ENCODE measurements around the gene CFAP73. TPM values are rescaled to one million over a fixed set of nuclear protein-coding genes. Genes with fewer than 3 reads are reported as not detected.
"Not testable (repeated sequence)": the region's sequence is repeated elsewhere in the genome, so short reads cannot be mapped to it uniquely, and the experiment has no call there.

The CFAP73 gene
- total and polyA plus RNA-seq, 10 of the 15 experiments (the other 5 are each of a cell fraction or from before 2014, with no cell fraction given), result 0.18 TPM; not detected in 9

GRCh38 chr12:113140706-113141105 lies 8.8 kb upstream of the CFAP73 start:
- in situ Hi-C loops (cut with MboI) (no loop called here), intact Hi-C loops (cut with micrococcal nuclease; ENCODE audit: unreplicated experiment) (no loop called here)
- POLR2A ChIA-PET, result interaction anchor here (0.7 kb wide), 1 partner anchor 33 kb away, joined by 3 read pairs; no protein-coding TSS in a partner anchor
- no peak overlapping the region for H3K4me3 ChIP-seq
- no peak overlapping the region for H3K9ac ChIP-seq (ENCODE audit: control insufficient read depth, insufficient read depth, low read length)
- 63% methylated on average over 7 of the region's 7 CpGs for WGBS (ENCODE audit: insufficient coverage, insufficient replicate concordance, low lambda C conversion rate, missing lambda C conversion rate)
- RAD21 ChIA-PET (ENCODE audit: unreplicated experiment), result interaction anchor here (0.6 to 0.7 kb wide), 3 partner anchors 33 to 1327 kb away, joined by 3 to 4 read pairs (median 3); no protein-coding TSS in a partner anchor
- no peaks in the 10 kb centered on the region for H3K36me3 ChIP-seq (ENCODE audit: control insufficient read depth in 2 of 2, insufficient read depth in 2 of 2, low read length in 1 of 2)
- H3K9me3 ChIP-seq (replicated peaks; ENCODE audit: control insufficient read depth, insufficient read depth, low read length), result no peaks in the 10 kb centered on the region
- no peak for FAIRE-seq
- ATAC-seq, result no peak
- H3K27ac ChIP-seq (ENCODE audit: control insufficient read depth, insufficient read depth), result no peak overlapping the region
- no peaks in the 10 kb centered on the region; the same call in 1 of the 2 replicates for H3K4me1 ChIP-seq (ENCODE audit: control insufficient read depth, insufficient read depth, low read length)
- no TSS peak for BruUV-seq (replicated peaks)
- TF ChIP-seq YY1 (IDR thresholded peaks at IDR 0.05; ENCODE audit: low read depth, low read length) (no peak), EGR1 (IDR thresholded peaks at IDR 0.05; ENCODE audit: borderline replicate concordance in 1 of 2, low read depth in 2 of 2, low read length in 2 of 2) (no peak), RELA (IDR thresholded peaks at IDR 0.05; ENCODE audit: borderline replicate concordance, partially characterized antibody) (no peak)
- no peaks in the 10 kb centered on the region for H3K79me2 ChIP-seq (ENCODE audit: control insufficient read depth, insufficient read depth, low read length)
- CTCF ChIA-PET, result interaction anchor here (0.6 kb wide), 1 partner anchor 79 kb away, joined by 4 read pairs; no protein-coding TSS in a partner anchor
- DNase-seq (ENCODE audit: low read depth, low spot score), result no peak
- H2AFZ ChIP-seq (ENCODE audit: control insufficient read depth, low read depth, low read length), result no peak overlapping the region
- SMC1A ChIA-PET (ENCODE audit: uncharacterized antibody, unreplicated experiment), result no interaction called here
- no peaks in the 10 kb centered on the region for H3K27me3 ChIP-seq (replicated peaks in 1 of 2; ENCODE audit: control insufficient read depth in 2 of 2, insufficient read depth in 2 of 2, low read length in 1 of 2)
- H3K4me2 ChIP-seq (ENCODE audit: control insufficient read depth, insufficient read depth), result no peak overlapping the region
- no peaks in the 10 kb centered on the region for H4K20me1 ChIP-seq (ENCODE audit: control insufficient read depth, insufficient read depth)

- WGBS (ENCODE audit: insufficient coverage, insufficient replicate concordance, low lambda C conversion rate, missing lambda C conversion rate), result 11% methylated on average over 3 of the region's 3 CpGs
- intact Hi-C loops (cut with micrococcal nuclease; ENCODE audit: unreplicated experiment); H3K27ac ChIP-seq (ENCODE audit: control insufficient read depth, insufficient read depth); H3K9me3 ChIP-seq (replicated peaks; ENCODE audit: control insufficient read depth, insufficient read depth, low read length); H3K4me1 ChIP-seq (ENCODE audit: control insufficient read depth, insufficient read depth, low read length); H3K27me3 ChIP-seq (replicated peaks in 1 of 2; ENCODE audit: control insufficient read depth in 2 of 2, insufficient read depth in 2 of 2, low read length in 1 of 2); H3K9ac ChIP-seq (ENCODE audit: control insufficient read depth, insufficient read depth, low read length); H3K4me3 ChIP-seq; H2AFZ ChIP-seq (ENCODE audit: control insufficient read depth, low read depth, low read length); BruUV-seq (replicated peaks); H3K79me2 ChIP-seq (ENCODE audit: control insufficient read depth, insufficient read depth, low read length); H4K20me1 ChIP-seq (ENCODE audit: control insufficient read depth, insufficient read depth); CTCF ChIA-PET; in situ Hi-C loops (cut with MboI); DNase-seq (ENCODE audit: low read depth, low spot score); H3K36me3 ChIP-seq (ENCODE audit: control insufficient read depth in 2 of 2, insufficient read depth in 2 of 2, low read length in 1 of 2); ATAC-seq; FAIRE-seq; H3K4me2 ChIP-seq (ENCODE audit: control insufficient read depth, insufficient read depth): not testable (repeated sequence)
- ChIA-PET POLR2A (interaction anchor here (1.5 kb wide), 1 partner anchor 12 kb away, joined by 4 read pairs; no protein-coding TSS in a partner anchor), RAD21 (ENCODE audit: unreplicated experiment) (interaction anchor here (1.6 kb wide), 1 partner anchor 12 kb away, joined by 6 read pairs; no protein-coding TSS in a partner anchor), SMC1A (ENCODE audit: uncharacterized antibody, unreplicated experiment) (interaction anchor here (0.9 to 1.3 kb wide), 2 partner anchors 11 to 149 kb away, joined by 3 to 5 read pairs; no protein-coding TSS in a partner anchor)
Observed at GRCh38 chr12:113141716-113142115, 7.8 kb upstream of the CFAP73 start.
